GM18873 (cell line): ENCODE measurements around the gene ARRB1.

Experiments used
- ATAC-seq: cut with Tn5 transposase; IDR thresholded peaks from one replicate; pipeline ENCODE4 v1.9.1; 2021; ENCODE audit warnings: mild to moderate bottlenecking, moderate library complexity, moderate number of reproducible peaks; ENCODE audit not compliant: unreplicated experiment, low FRiP score

The ARRB1 gene

DNA sequence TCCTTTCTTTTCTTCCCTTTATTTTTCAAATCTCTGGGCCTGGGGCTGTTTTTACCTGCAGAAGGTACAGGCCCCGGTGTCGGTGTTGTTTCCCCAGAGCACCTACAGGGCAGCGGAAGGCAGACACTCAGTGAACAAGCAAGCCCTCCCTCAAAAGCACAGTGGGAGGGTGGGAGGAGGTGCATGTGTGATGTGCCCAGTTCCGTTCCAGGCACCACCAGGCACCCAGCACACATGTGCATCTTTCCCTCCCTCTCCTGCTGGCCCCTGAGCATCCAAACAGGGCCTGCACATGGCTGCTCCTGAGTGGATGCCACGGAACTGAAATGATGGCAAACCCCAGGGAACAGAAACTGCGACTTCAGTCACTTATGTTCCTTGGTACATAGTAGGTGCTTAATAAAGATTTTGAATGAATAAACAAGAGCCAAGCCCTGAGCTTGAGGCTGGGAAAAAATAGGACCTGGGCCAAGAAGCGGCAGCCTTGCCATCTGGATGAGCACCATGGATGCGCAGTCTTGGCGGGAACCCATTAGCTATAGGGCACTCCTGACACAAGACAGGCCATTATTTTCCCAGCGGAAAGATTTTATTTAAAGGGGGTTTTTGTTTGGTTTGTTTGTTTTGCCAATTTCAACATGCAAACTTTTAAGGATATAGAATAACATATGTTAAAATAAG lies 47.8 kb downstream of the ARRB1 start:
- ATAC-seq, result no peak

DNA sequence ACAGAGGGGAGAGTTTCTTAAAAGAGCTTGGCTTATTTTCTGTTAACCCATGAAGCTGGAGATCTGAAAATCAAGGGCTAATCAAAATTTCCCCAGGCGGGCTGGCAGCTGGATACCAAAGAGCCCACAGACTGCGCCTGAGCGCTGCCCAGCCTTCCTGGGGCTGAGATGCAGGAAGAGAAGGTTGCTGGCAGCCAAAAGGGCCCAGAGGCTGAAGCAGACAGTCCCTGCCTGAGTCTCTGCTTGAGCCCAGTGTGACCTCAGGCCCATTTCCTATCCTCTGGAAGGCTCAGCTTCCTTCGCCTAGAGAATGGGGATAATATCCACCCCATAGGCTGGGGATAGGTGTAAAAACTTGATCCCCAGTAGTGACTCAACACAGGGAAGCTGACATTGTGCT lies 49.1 kb downstream of the ARRB1 start:
- no peak for ATAC-seq

DNA sequence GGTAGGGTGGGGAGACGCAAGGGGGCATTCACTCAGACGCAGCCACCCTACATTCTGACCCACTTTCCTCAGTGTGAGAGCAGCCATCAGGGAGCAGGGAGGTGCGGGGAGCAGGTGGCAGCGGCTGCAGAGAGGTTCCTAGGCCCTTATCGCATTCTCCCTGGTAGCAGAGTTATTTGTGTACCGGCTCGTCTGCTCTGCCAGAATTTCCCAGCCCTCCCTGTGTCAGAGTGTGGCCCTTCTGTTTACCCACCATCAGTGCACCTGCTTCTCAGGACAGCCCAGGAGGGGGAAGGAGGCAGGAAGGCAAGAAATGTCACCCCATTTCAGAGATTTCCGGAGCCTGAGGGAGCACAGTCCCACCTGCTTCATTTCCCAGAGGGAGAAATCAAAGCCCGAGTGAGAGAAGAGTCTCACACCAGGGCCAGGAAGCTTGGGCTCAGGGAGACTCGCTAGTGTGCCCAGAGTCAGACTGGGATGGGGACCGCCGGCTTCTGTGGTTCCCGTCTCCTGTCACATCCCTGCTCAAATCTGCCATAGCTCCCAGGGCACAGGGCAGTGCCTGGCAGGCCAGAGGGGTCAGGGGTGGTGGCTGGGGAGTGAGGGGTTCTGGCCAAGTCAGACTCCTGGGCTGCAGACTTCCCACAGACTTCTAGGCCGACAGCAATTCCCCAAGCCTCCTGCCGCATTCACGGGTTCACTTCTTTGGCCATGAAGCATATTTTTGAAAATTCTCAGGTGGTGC lies 49.7 kb downstream of the ARRB1 start:
- no peak for ATAC-seq

DNA sequence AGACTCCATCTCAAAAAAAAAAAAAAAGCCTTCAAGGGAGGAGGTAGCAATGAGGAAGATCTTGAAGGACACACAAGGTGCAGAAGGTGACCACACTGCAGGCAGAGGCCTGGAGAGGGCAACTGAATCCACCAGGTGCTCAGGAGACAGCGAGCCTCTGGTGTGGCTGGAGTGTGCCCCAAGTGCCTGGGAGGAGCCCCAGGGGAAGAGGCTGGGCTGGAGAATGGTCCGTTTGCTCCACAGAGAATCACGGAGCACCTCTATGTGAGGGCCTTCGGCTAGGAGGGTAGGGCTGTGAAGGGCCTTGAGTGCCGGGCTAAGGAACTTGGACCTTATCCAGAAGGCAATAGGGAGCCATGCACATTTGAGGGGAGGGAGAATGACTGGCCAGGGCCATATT lies 50.3 kb downstream of the ARRB1 start:
- no peak for ATAC-seq

DNA sequence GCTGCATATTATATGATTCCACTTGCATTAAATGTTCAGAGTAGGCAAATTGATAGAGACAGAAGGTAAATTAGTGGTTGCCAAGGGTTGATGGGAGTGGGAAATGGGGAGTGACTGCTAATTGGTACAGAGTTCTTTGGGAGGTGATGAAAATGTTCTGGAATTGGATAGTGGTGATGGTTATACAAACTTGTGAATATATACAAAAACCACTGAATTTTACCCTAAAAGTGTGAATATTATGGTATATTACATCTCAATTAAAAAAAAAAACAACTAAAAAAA lies 52.5 kb downstream of the ARRB1 start:
- ATAC-seq, result no peak

DNA sequence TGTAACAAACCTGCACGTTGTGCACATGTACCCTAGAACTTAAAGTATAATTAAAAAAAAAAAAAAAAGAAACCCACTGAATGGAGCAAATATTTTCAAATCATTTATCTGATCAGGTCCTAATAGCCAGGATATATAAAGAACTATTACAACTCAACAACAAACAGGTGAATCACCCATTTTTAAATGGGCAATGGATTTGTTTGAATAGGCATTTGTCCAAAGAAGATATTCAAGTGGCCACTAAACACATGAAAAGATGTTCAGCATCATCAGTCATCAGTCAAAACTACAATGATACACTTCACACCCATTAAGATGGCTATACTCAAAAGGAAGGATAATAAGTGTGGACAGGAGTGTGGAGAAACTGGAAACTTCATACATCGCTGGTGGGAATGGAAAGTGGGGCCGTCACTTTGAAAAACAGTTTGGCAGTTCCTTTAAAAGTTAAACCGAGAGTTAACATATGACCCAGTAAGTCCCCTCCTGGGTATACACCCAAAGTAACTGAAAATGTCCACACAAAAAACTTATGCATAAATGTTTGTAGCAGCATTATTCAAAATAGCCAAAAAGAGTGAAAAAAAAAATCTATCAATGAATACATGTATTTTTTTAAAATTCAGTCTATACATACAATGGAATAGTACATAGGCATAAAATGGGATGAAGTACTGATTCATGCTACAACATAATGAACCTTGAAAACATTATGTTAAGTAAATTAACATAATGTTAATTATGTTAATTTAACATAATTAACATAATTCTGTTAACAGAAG lies 53.1 kb downstream of the ARRB1 start:
- ATAC-seq, result no peak

DNA sequence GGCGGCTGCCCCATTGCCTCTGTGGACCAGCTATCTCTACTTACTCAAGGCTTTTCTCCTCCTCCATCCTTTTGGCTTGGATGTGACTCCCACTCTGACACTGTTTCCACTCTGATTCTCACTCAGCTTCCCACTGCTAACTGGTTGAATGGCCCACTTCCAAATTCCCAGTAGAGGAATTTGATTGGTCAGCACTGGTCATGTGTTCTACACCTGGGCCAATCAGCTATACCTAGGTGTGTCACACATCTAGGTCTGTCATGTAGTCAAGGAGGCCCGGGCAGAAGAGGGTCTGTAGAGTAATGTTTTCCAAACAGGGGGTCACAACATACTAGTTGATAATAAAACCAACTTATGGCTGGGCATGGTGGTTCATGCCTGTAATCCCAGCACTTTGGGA lies 57.6 kb downstream of the ARRB1 start:
- no peak for ATAC-seq

DNA sequence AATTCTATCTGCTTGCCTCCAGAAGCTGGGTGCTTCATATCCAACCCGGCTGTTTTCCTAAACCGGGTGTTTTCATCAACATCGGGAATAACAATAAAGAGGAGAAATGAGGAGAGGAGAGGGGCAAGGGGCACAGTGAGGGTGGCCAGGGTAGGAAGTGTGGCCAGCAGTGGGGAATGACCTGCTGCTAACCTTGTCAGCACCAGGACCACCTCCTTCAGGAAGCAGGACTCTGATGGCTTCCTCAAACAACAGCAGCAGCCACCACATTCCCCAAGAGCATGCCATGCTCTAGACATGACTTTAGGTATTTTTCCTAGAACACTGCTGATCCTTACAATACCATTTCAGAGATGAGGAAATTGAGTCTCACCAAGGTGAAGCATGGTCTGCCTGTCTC lies 58.5 kb downstream of the ARRB1 start:
- ATAC-seq, result no peak

DNA sequence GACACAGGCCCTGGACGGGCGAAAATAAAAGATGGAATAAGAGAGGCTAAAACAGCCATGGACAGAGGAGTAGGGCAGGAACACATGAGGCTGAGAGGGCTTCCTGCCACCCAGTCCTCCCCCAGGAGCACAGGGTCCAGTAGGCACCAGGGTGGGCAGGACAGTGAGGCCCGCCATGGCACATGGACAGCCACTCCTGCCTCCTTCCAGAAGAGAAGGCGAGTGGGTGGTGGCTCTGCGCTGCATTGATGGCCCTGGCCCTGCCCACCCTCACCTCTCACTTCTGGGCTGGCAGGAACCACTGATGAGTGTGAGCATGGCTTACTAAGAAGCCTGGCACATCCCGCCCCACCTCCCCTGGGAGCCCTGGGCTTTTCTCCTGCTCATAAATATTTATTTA lies 59.7 kb downstream of the ARRB1 start:
- ATAC-seq, result no peak

DNA sequence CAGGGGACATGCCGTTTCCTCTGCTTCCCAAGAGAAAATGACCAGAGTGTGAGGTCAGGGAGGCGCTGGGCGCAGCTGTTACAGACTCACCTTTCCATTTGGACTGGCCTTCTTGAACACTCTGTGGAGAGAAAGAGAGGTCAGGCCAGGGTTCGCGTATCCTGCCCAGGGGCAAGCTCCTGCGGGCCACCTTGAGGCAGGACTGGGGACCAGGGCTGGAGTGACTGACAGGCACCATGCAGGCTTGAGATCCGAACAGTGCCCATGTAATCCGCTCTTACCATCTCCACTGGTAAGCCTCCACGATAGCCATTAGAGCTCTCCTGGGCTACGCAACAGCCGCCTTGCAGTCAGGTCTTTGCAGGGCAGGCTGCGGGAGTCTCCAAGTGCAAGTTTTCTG lies 61.5 kb downstream of the ARRB1 start:
- ATAC-seq, result no peak

DNA sequence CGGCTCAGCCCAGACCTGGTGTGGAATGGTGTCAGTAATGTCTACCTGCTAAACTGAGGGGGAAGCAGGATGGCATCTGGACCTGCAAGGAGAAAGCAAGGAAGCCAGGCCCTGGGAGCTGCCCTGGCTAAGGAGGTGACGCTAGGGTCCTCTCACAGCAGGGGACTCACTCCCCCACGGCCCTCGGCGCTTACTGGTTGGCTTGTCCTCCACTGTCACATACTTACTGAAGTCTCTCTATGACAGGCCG lies 62.0 kb downstream of the ARRB1 start:
- no peak for ATAC-seq

DNA sequence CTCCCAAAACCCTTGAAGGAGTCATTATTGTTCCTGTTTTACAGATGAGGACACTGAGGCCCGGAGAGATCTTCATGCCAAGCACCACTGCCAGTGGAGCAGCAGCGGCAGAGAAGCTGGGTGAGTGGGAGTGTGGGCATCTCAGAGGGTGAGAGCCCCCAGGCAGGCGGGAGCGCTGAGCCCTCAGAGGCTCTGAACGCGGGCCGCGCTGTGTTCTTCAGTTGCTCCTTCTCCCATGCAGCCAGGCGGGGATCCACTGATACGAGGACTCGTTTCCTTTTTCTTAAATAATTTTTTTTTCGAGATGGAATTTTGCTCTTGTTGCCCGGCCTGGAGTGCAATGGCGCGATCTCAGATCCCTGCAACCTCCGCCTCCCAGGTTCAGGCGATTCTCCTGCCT lies 63.9 kb downstream of the ARRB1 start:
- ATAC-seq, result no peak

DNA sequence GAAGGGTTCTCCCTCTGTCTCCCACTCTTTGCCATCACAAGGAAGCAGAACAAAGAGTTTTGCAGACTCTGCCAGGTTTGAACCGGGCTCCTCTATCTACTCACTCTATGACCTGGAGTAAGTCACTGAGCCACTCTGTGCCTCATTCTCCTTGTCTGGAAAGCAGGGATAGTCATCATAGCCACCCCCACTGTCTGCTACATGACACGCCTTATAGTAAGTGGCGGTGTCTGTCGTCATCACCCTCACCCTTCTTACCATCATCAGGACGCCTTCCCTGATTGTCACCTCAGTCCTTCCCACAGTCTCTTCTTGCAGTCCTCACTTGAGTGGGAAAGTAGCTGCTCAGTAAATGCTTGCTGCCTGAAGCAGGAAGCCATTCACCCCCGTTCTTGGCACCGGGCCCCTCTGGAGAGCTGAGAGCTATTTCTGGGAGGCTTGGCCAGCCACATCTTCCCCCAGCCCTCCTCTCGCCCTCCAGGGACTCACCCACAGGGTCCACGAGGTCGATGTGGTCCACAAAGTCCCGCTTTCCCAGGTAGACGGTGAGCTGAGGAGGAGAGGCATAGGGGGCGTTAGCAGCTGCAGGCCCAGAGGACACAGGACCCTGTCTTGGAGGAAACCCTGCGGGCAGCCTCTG lies 64.5 kb downstream of the ARRB1 start:
- ATAC-seq, result no peak

DNA sequence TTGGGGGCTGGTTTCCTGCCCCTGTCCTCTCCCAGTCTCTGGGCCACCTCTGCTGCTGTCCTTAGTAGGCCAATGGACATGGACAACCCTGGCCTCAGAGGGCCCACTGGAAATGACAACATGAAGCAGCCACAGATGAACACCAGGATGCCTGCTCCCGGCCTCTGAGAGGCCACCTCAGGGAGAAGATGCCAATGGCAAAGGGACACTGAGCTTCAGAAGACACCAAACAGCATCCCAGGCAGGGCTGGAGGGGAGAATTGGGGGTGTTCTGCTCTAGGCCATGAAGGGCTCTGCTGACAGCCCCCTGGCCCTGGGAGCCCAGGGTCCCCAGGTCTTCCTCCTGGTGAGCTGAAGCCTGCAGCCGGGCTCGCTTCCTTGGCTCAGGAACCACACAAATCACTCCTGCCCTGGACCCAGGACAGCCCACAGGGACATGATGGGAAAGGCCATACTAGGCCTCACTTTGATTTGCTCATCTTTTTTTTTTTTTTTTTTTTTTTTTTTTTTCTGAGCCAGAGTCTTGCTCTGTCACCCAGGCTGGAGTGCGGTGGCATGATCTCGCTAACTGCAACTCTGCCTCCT lies 65.6 kb downstream of the ARRB1 start:
- ATAC-seq, result no peak

DNA sequence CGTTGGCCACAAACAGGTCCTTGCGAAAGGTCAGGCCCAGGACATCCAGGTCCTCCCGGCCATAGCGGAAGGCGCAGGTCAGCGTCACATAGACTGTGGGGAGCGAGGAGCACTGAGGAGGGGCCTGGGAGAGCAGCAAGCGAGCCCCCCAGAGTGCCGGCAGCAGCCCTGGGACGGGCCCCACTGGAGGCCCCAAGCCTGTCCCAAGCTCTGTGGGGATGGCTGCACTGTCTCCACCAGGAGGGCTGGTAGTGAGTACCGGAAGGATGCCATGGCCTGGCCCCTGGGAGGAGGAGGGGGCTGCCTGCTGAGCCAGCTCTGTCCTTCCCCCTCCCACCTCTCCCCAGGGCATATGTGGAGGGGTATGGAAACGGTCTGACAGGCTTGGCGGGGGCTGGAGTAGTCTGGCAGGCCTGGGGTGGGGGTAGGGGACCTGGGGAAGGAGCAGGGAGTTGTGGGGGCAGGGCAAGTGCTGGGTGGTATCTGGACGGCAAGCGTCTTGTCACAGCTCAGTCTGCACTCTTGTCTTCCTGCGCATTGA lies 68.0 kb downstream of the ARRB1 start:
- no peak for ATAC-seq

DNA sequence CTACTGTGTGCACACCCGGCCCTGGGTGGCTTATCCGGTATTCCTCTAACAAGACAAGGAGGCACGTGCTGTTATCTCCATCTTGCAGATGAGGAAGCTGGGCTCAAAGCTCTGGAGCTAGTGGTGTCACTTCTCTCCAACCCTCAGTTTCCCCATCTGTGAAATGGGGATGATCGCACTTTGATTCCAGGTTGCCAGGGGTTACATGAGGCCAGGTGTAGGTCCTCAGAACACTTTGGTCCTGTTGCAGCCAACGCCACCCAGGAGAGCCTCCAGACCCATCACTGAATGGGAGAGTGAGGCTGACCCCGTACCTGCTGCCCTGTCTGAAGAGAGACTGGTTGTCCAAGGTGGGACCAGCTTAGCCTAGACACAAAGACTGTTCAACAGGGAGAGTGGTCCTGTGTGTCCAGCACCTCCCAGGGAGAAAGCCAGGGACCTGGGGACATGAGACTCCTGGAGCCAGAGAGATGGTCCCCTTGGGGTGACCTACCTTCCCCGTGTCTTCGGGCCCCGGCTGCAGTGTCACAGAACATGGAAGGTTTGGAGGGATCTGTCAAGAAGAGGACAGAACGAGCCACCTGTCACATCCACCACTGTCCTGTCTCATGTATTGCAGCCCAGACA lies 69.9 kb downstream of the ARRB1 start:
- ATAC-seq, result no peak

DNA sequence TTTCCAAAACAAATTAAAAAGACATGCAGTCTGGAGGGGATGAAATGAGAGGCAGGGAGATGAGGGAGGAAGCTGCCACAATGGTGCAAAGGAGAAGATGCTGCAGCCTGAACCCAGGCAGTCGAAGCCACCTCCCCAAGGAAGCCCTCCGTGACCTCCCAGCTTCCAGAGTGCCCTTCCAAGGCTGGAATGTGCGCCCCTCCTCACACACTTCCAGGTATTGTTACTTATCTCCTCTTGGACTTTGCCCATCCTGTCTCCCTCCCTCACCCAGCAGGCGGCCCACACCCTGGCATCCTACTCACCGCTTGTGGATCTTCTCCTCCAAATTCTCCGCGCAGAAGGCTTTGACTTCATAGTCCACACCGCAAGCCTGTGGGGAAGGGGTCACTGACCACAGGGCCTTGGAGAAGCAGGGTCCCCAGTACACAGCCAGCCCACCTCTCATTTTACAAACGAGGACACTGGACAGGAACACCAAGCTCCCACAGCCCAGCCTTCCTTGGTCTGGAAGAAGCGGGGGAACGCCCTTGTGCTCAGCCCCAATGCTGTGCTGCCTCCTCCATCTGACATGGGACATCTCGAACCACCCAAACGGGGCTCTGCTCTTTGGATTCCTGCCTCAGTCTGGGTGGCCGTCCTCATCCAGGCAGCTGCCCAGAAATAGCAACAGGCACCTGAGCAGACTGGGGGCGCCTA lies 70.5 kb downstream of the ARRB1 start:
- no peak for ATAC-seq

DNA sequence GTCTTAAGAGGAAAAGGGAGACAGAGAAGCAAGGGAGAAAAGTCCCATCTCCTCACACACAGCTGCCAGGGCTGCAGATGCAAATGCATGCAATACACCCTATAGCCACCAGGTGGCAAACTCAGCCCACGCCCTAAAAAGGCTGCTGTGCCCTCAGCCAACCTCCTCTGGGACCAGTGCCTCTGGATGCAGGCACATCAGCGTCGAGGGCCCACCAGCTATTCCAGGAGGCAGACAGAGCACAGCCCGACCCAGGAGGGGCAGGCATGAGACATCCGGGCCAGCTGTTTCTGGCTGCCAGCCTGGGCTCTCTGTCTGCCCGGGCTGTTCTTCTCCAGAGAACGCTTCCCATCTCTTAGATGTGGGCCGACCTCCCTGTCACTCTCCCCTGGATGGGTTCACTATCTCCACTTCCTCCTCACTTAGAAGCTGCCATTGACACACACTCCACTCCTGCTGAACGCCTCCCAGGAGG lies 71.2 kb downstream of the ARRB1 start:
- ATAC-seq, result no peak

DNA sequence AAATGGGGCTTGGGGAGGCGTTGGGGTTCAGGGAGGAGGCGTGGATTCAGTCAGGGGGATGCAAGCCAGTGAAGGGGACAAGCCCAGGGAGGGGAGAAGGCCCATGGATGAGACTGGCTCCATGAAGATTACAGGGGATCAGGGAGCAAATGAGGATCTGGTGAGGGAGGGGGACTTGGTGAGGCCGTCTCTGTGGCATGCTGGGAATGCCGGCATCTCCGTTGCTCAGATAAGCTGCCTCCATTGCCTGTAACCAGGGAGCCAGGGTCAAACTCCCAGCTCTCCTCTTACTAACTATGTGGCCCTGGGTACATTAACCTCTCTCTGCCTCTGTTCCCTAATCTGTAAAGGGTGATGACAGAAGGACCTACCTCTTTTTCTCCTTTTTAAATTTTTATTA lies 72.2 kb downstream of the ARRB1 start:
- no peak for ATAC-seq
